BJ (cell line): ENCODE results near the gene SPECC1L. TPM values are rescaled to one million over a fixed set of nuclear protein-coding genes. Genes with fewer than 3 reads are reported as not detected.

Experiments
- CTCF ChIA-PET: fragments of 350-600 bp; formaldehyde crosslinking; extraction: SDS; loops from one replicate; lab custom pipeline; 2021; ENCODE audit warnings: antibody characterized with exemption, inconsistent platforms; lab: Yijun Ruan, JAX
- POLR2A ChIA-PET: fragments of 300-600 bp; sonication (Branson Sonifier 250); formaldehyde crosslinking; extraction: SDS; loops from one replicate; lab custom pipeline; 2021; ENCODE audit warnings: antibody characterized with exemption; lab: Charles Lee
- DNase-seq: peaks from one replicate; pipeline ENCODE4 v3.0.0-alpha.2; 2011; ENCODE audit warnings: low read depth
- H3K27me3 ChIP-seq: 2 replicates; pipeline ENCODE4 v1.6.0; 2011; ENCODE audit warnings: low read length; ENCODE audit not compliant: control insufficient read depth, insufficient read depth
- H3K36me3 ChIP-seq: 2 replicates; pipeline ENCODE4 v1.5.1; 2011; ENCODE audit warnings: low read length; ENCODE audit not compliant: control insufficient read depth, insufficient read depth
- H3K4me3 ChIP-seq: 2 replicates; pipeline ENCODE4 v1.5.1; 2011; ENCODE audit warnings: low read depth, mild to moderate bottlenecking, control low read depth, low read length
- CTCF ChIP-seq: IDR thresholded peaks from 2 replicates; pipeline ENCODE4 v1.5.1; 2011; ENCODE audit warnings: low read depth, mild to moderate bottlenecking, control low read depth, inconsistent platforms, low read length, moderate library complexity; ENCODE audit not compliant: insufficient read depth
- polyA minus RNA-seq: library from RNA; depleted of rRNA, polyadenylated mRNA; stranded (reverse); fragments of >200 nt; gene quantifications from 2 replicates; pipeline ENCODE4 v1.2.3, GENCODE V29; 2011; rRNA and poly(A)+ RNA removed
- polyA plus RNA-seq: library from polyadenylated mRNA; depleted of rRNA; stranded (reverse); fragments of >200 nt; gene quantifications from 2 replicates; pipeline ENCODE4 v1.2.3, GENCODE V29; 2011; rRNA removed

Gene SPECC1L, protein sequence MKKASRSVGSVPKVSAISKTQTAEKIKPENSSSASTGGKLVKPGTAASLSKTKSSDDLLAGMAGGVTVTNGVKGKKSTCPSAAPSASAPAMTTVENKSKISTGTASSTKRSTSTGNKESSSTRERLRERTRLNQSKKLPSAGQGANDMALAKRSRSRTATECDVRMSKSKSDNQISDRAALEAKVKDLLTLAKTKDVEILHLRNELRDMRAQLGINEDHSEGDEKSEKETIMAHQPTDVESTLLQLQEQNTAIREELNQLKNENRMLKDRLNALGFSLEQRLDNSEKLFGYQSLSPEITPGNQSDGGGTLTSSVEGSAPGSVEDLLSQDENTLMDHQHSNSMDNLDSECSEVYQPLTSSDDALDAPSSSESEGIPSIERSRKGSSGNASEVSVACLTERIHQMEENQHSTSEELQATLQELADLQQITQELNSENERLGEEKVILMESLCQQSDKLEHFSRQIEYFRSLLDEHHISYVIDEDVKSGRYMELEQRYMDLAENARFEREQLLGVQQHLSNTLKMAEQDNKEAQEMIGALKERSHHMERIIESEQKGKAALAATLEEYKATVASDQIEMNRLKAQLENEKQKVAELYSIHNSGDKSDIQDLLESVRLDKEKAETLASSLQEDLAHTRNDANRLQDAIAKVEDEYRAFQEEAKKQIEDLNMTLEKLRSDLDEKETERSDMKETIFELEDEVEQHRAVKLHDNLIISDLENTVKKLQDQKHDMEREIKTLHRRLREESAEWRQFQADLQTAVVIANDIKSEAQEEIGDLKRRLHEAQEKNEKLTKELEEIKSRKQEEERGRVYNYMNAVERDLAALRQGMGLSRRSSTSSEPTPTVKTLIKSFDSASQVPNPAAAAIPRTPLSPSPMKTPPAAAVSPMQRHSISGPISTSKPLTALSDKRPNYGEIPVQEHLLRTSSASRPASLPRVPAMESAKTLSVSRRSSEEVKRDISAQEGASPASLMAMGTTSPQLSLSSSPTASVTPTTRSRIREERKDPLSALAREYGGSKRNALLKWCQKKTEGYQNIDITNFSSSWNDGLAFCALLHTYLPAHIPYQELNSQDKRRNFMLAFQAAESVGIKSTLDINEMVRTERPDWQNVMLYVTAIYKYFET
- polyA plus RNA-seq (35.1 and 42.4 TPM in 2 replicates), polyA minus RNA-seq (33.7 and 42.9 TPM in 2 replicates)

DNA sequence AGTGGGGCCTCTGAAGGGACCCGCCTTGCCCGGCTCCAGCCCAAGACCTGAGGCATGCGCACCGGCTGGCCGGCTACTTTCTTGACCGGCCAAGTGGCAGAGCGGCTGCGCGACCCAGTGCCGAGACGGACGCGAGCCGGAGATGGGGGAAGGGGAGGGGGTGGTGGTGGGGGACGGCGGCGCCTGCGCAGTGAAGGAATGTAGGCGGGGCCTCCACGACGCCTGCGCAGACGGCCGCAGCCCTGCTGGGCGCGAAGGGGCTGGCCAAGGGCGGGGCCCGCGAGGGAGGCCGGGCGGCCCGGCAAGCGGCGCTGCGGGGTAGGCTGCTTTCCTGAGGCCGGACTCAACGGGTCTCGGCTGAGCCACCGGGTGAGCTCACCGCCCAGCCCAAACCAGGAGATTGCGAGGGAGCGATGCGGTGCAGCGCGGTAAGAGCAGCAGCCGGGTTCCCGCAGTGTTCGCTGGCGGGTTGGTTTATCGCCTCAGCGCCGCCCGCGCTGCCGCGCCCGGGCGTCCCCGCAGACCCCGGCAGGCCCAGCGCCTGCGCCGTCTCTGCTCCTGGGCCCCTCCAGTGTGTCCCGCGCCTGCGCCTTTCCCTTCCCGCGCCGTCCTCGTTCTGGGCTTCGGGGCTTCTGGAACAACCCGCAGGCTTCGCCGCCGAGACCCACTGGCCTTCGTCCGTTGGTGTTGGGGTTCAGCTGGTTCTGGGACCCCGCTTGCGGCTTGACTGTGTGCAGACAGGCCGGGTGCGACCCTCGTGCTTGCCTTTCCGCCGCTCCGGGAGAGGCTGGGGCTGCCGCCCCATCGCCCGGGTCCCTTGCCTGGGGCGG is at the start of gene SPECC1L:
TSS of gene SPECC1L (plus strand) at position 276 of the 830 bp plus-strand sequence. CDS start 31,401 bp downstream, outside the sequence.
- POLR2A ChIA-PET, result no interaction called here
- H3K4me3 ChIP-seq, result peak within 1 kb of the TSS; percentile 89
- CTCF ChIA-PET, result no interaction called here
- peak; percentile 48 for DNase-seq
- H3K36me3 ChIP-seq, result no peaks in the 10 kb centered on the region
- no peaks in the 10 kb centered on the region for H3K27me3 ChIP-seq
- TF ChIP-seq CTCF, result 0 out of 2 replicates have a peak, but pooled peaks have one; percentile 14

- Histone ChIP-seq H3K27me3 (no peaks in the 10 kb centered on the region), H3K4me3 (no peak overlapping the region), H3K36me3 (peaks cover 2% of the 10 kb centered on the region; the same call in 1 of the 2 replicates)
- ChIA-PET CTCF (no interaction called here), POLR2A (no interaction called here)
- DNase-seq, result no peak
- no peak for TF ChIP-seq CTCF
Measured at GRCh38 chr22:24224468-24224867, 46.2 kb upstream of the SPECC1L start.

GRCh38 chr22:24225044-24225601 is 45.5 kb upstream of the SPECC1L start:
- DNase-seq, result no peak
- peaks cover 2% of the 10 kb centered on the region; the same call in 1 of the 2 replicates for H3K36me3 ChIP-seq
- no peak overlapping the region for H3K4me3 ChIP-seq
- CTCF ChIA-PET, result interaction anchor here (1.5 kb wide), 1 partner anchor 36 kb away, joined by 3 read pairs; no protein-coding TSS in a partner anchor
- no peak for TF ChIP-seq CTCF
- H3K27me3 ChIP-seq, result no peaks in the 10 kb centered on the region
- POLR2A ChIA-PET, result no interaction called here

GRCh38 chr22:24225951-24226350 is 44.7 kb upstream of the SPECC1L start:
- ChIA-PET CTCF (interaction anchor here (1.5 kb wide), 1 partner anchor 36 kb away, joined by 3 read pairs; no protein-coding TSS in a partner anchor), POLR2A (no interaction called here)
- no peak for TF ChIP-seq CTCF
- H3K4me3 ChIP-seq, result no peak overlapping the region
- DNase-seq, result no peak
- no peaks in the 10 kb centered on the region for H3K27me3 ChIP-seq
- H3K36me3 ChIP-seq, result peaks cover 2% of the 10 kb centered on the region; the same call in 1 of the 2 replicates
